Measurements from ENCODE around the gene DNASE1L2.
"Not testable (repeated sequence)": the region's sequence is repeated elsewhere in the genome, so short reads cannot be mapped to it uniquely, and the experiment has no call there.

Gene DNASE1L2

GRCh38 chr16:2242598-2242997 lies 6.4 kb downstream of the DNASE1L2 start:
- DNase-seq = no peak

- no peak for DNase-seq
These were observed 6.8 kb downstream of the DNASE1L2 start for GRCh38 chr16:2243031-2243528.

- no peak for DNase-seq
These were observed 7.5 kb downstream of the DNASE1L2 start for GRCh38 chr16:2243781-2244180.

GRCh38 chr16:2244301-2244700 lies 8.1 kb downstream of the DNASE1L2 start:
- DNase-seq = no peak

- DNase-seq = no peak
These were observed 8.9 kb downstream of the DNASE1L2 start for GRCh38 chr16:2244926-2245795.

GRCh38 chr16:2246301-2246885 lies 10.1 kb downstream of the DNASE1L2 start:
- DNase-seq = no peak

GRCh38 chr16:2250652-2251295 lies 14.5 kb downstream of the DNASE1L2 start:
- DNase-seq = peak; percentile 56

GRCh38 chr16:2251296-2252111 lies 15.3 kb downstream of the DNASE1L2 start, which contains the start of gene ECI1:
ECI1 (minus strand) TSS chr16:2251587; CDS start chr16:2251566, 21 bp downstream.
- DNase-seq = peak; percentile 73

- DNase-seq = no peak
These were observed 16.5 kb downstream of the DNASE1L2 start for GRCh38 chr16:2252806-2253148.

- DNase-seq = no peak
These were observed 17.0 kb downstream of the DNASE1L2 start for GRCh38 chr16:2253293-2253692.

- no peak for DNase-seq
These were observed 20.4 kb downstream of the DNASE1L2 start for GRCh38 chr16:2256531-2257140.

- DNase-seq = no peak
These were observed 21.5 kb downstream of the DNASE1L2 start for GRCh38 chr16:2257726-2258125.

- not testable (repeated sequence) for DNase-seq
These were observed 22.3 kb downstream of the DNASE1L2 start for GRCh38 chr16:2258530-2258929.

- no peak for DNase-seq
These were observed 24.0 kb downstream of the DNASE1L2 start for GRCh38 chr16:2260250-2260649.

GRCh38 chr16:2263026-2263425 lies 26.8 kb downstream of the DNASE1L2 start:
- not testable (repeated sequence) for DNase-seq

- peak; percentile 20 for DNase-seq
These were observed 30.6 kb downstream of the DNASE1L2 start for GRCh38 chr16:2266887-2267286.

- DNase-seq = not testable (repeated sequence)
These were observed 31.3 kb downstream of the DNASE1L2 start for GRCh38 chr16:2267505-2267912.

- DNase-seq = peak; percentile 97
These were observed 31.8 kb downstream of the DNASE1L2 start, which contains the start of gene RNPS1 for GRCh38 chr16:2267913-2268666. RNPS1 (minus strand) TSS chr16:2268126; CDS start chr16:2264643, 3,483 bp downstream.

GRCh38 chr16:2270070-2270462 lies 33.8 kb downstream of the DNASE1L2 start:
- no peak for DNase-seq

GRCh38 chr16:2270588-2271470 lies 34.6 kb downstream of the DNASE1L2 start:
- DNase-seq = no peak
